Stomach (tissue), 4 donors: Measurements from ENCODE around the gene KIF21B.

ENCODE experiments used
- EP300 ChIP-seq: sonication (generic); formaldehyde crosslinking; IDR thresholded peaks from one replicate; pipeline ENCODE4 v1.6.1; 2017; ENCODE audit warnings: antibody characterized with exemption
- POLR2A ChIP-seq, 4 donors: fragments of 450-650 bp; IDR thresholded peaks; one replicate each; pipeline ENCODE4 v1.6.1; 2016; ENCODE audit warnings: antibody characterized with exemption in 4 of 4, control low read depth in 2 of 4, mild to moderate bottlenecking in 1 of 4, moderate library complexity in 1 of 4
- POLR2AphosphoS5 ChIP-seq, 3 donors: sonication (generic); formaldehyde crosslinking; IDR thresholded peaks; one replicate each; pipeline ENCODE4 v1.6.1; 2016; ENCODE audit warnings: antibody characterized with exemption in 3 of 3
- TF ChIP-seq, protein P1 (sequence below), 7 experiments: fragments of 450-650 bp in 4 of 7; fragments of 200-600 bp in 3 of 7; sonication (generic) in 3 of 7; IDR thresholded peaks; one replicate each; pipeline ENCODE4 v1.5.1; 2016 to 2019; ENCODE audit warnings: antibody characterized with exemption in 7 of 7, control low read depth in 2 of 7, mild to moderate bottlenecking in 1 of 7

DNA sequence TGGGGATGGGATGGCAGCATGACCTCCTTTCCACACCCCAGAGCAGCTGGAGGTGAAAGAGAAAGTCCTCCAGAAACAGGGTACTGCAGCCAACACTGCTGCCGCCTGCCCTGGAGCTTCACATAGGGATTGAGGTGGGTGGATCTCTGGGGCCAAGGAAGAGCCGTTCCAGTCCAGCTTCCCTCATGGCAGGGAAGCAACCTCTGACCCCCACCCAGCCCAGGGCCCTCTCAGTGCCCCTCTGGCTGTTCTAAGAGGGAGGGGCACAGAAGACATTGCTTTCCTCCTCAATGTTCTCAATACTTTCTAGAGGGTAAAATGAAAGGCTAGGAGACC, 5.7 kb downstream of the KIF21B start:
- TF ChIP-seq, protein P1, sequence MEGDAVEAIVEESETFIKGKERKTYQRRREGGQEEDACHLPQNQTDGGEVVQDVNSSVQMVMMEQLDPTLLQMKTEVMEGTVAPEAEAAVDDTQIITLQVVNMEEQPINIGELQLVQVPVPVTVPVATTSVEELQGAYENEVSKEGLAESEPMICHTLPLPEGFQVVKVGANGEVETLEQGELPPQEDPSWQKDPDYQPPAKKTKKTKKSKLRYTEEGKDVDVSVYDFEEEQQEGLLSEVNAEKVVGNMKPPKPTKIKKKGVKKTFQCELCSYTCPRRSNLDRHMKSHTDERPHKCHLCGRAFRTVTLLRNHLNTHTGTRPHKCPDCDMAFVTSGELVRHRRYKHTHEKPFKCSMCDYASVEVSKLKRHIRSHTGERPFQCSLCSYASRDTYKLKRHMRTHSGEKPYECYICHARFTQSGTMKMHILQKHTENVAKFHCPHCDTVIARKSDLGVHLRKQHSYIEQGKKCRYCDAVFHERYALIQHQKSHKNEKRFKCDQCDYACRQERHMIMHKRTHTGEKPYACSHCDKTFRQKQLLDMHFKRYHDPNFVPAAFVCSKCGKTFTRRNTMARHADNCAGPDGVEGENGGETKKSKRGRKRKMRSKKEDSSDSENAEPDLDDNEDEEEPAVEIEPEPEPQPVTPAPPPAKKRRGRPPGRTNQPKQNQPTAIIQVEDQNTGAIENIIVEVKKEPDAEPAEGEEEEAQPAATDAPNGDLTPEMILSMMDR (IDR thresholded peaks at IDR 0.05), result no peak
- TF ChIP-seq EP300 (no peak), POLR2A (IDR thresholded peaks at IDR 0.05) (no peak), POLR2AphosphoS5 (IDR thresholded peaks at IDR 0.05) (no peak)
